ENCODE data around the gene MYH9. TPM values are rescaled to one million over a fixed set of nuclear protein-coding genes. Genes with fewer than 3 reads are reported as not detected.
"Not testable (repeated sequence)": the region's sequence is repeated elsewhere in the genome, so short reads cannot be mapped to it uniquely, and the experiment has no call there.

Gene MYH9
- total RNA-seq, 1 donor from 2014 or later = 204 TPM

DNA sequence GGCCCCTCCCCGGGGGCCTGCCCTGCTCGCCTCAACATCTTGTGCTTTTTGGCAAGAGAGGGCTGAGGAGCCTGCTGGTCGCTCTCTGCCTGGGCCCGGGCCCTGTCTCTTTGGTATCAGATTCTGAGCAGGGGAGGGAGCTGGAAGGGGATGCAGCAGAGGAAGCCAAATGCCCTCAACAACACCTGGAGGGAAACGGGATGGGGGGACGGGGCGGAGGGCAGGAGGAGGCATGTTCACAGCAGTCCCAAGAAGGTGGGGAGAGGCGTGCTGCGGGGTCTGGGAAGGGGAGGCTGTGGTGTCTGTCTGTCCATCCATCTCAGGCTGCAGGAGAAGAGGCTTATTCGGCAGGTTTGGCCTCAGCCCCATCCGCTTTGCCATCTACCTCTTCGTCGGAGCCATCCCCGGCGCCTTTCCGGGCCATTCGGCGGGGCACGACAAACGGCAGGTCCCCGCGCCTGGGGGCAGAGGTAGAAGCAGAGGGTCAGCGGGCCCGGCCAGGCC, 105.4 kb downstream of the MYH9 start:
- no peak for DNase-seq (ENCODE audit: low spot score)
- no peak for ATAC-seq

DNA sequence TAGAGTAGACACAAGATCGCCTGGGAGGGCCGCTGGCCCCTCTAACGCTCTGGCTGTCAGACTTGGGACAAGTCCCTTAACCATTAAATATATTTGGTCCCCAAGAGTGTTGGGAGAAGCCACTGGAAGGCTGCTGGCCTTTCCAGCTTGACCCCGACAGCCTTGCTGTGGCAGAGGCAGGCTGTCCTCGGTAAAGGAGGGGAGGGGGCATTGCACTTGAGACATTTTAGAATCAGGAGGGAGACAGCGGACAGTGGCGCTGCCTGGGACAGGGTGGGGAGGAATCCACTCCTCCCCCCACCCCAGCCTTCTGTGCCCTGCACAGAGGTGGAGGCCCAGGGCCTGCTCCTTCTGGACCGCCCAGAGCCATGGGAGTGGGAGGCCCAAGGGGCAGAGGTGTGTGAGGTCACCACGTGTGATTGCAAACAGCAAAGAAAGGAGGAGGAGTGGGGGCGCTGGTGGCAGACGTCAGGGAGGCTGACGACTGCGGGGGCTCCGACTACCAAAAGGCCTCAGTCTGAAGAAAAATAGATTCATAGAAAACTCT, 105.9 kb downstream of the MYH9 start:
- ATAC-seq = no peak
- DNase-seq (ENCODE audit: low spot score) = no peak

DNA sequence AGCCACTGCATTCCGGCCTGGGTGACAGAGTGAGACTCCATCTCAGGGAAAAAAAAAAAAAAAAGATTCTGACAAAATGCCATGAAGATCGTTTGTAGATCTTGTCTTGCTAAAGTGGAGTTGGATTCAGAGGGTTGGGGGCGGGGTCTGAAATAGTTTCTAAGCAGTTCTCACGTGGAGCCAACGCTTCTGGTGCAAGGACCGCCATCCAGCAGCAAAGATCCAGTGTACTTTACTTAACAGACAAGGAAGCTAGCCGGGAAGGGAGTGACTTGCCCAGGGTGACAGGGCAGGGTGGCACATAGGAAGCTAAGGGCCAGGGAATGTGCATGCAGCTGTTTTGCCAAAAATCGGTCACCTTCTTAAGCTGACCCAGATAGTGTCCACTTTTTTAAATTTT, 107.4 kb downstream of the MYH9 start:
- ATAC-seq (peak; percentile 28), DNase-seq (ENCODE audit: low spot score) (no peak)

DNA sequence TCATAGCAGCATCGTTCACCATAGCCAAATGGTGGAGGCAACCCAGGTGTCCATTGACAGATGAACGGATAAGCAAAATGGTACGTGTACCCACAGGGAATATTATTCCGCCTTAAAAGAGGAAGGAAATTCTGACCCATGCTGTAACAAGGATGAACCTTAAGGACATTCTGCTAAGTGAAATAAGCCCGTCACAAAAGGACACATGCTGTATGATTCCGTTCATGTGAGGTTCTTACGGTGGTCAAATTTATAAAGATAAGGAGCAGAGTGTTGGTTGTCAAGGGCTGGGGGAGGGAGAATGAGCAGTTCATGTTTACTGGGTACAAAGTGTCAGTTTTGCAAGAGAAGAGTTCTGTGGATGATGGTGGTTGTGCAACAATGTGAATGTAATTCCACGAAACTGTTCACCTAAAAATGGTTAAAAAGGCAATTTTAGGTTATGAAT, 108.5 kb downstream of the MYH9 start:
- DNase-seq (ENCODE audit: low spot score) (no peak), ATAC-seq (peak; percentile 63)

DNA sequence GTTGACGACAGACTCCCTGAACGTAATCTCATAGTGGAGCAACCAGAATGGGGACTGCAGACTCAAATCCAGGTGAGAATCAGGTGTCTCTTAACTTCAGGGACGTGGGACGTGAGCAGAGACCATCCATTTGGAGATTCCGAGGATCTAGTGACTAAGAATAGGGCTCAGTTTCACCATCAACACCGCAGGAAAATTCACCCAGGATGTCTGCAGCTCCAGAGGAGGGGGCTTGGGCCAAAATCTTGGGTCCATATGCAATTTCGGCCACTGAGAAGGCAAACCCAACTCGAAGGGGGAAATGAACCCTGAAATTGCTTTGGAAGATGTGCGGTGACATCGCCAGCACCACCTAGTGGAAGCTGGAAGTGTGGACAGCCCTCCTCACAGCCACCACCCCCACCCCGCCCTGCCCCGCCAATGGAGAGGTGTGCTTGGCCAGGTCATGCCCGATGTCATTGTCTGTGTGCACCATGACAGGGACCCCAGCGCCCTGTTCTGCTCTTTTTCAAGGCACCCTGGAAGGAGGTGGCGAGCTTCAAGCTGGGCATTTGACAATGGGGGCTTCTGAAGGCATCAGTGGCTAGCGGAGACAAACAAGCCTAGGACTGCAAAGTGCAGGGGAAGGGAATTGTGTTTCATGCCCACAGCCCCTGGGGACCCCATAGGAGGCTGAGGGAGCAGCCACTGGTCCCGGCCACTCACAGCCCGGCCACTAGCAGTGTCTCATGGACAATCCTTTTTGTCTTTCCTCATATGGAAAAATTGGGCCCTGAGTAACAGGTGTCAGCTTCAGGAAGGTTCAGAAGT, 110.1 kb downstream of the MYH9 start:
- ATAC-seq (peak; percentile 83), DNase-seq (ENCODE audit: low spot score) (peak; percentile 71)

DNA sequence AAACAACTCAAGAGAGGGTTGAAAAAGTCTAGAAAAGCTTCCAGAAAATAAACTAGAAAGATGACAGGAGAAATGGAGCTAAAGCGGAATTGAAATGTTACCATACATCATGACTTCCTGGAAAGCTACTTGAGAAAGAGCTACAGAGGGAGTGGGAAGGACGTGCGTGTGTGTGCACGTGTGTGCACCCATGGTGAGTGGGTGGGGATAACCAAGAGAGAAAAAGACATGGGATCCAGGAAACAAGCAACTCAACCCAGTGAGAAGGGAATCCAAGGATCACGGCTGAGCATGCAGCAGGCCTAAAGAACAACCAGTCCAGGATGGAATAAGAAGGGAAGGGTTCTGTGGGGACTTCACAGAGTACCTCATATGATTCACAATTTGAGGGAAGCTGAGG, 113.2 kb downstream of the MYH9 start:
- no peak for DNase-seq (ENCODE audit: low spot score)
- ATAC-seq = no peak

DNA sequence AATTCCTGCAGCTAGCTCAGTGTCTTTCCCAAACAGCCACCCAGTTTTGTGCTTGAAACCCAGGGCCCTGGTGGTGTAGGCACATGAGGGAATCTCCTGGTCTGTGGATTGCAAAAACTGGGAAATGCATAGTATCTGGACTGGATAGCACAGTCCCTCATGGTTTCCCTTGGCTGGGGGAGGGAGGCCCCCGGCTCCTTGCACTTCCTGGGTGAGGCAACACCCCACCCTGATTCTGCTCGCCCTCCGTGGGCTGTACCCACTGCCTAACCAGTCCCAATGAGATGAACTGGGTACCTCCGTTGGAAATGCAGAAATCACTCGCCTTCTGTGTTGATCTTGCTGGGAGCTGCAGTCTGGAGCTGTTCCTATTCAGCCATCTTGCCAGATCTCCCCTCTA, 115.8 kb downstream of the MYH9 start:
- DNase-seq (ENCODE audit: low spot score); ATAC-seq: not testable (repeated sequence)

DNA sequence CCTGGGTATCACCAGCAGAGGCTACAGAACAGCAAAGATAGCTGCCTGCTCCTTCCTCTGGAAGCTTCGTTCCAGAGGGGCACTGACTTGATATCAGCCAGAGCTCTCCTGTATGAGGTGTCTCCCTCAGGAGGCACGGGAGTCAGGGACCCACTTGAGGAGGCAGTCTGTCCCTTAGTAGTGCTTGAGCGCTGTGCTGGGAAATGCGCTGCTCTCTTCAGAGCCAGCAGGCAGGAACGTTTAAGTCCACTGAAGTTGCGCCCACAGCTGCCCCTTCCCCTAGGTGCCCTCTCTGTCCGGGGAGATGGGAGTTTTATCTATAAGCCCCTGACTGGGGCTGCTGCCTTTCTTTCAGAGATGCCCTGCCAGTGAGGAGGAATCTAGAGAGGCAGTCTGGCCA, 116.5 kb downstream of the MYH9 start:
- not testable (repeated sequence) for DNase-seq (ENCODE audit: low spot score)

DNA sequence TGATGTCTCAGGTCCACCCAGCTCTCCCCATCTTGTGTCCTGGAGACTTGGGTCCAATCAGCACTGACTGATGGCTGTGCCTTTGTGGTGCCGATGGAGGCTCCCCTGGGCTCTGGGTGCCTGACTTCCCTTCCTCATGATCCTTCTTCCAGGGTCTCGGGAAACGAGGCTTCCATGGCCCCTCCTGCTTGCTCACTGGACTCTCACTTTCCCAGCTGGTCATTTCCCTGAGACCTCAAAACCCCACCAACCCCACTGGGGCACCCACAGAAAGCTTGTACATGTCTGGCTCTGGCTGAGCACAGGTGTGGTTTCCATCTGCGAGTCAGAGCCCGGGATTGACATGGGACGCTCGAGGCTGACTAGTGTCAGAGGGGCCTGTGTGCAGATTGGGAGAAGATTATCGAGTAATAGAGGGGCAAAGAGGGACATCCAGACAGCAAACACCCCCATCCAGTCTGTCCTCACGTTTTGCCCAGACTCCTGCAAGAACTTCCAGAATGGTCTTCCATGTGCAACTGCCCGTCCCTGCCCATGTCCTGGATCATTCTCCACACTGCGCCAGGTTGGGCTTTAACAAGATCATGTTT, 119.8 kb downstream of the MYH9 start:
- DNase-seq (ENCODE audit: low spot score) (no peak), ATAC-seq (no peak)

More for the DNA sequence above, 116.5 kb downstream of the MYH9 start:
- ATAC-seq = not testable (repeated sequence)

DNA sequence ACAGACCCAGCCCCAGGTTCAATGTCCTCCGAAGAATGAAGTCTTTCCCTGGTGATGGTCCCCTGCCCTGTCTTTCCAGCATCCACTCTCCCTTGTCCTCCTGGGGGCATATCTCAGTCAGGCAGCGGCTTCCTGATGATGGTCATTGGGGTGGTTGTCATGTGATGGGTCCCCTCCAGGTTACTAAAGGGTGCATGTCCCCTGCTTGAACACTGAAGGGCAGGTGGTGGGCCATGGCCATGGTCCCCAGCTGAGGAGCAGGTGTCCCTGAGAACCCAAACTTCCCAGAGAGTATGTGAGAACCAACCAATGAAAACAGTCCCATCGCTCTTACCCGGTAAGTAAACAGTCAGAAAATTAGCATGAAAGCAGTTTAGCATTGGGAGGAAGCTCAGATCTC, 120.7 kb downstream of the MYH9 start:
- DNase-seq (ENCODE audit: low spot score) = no peak

DNA sequence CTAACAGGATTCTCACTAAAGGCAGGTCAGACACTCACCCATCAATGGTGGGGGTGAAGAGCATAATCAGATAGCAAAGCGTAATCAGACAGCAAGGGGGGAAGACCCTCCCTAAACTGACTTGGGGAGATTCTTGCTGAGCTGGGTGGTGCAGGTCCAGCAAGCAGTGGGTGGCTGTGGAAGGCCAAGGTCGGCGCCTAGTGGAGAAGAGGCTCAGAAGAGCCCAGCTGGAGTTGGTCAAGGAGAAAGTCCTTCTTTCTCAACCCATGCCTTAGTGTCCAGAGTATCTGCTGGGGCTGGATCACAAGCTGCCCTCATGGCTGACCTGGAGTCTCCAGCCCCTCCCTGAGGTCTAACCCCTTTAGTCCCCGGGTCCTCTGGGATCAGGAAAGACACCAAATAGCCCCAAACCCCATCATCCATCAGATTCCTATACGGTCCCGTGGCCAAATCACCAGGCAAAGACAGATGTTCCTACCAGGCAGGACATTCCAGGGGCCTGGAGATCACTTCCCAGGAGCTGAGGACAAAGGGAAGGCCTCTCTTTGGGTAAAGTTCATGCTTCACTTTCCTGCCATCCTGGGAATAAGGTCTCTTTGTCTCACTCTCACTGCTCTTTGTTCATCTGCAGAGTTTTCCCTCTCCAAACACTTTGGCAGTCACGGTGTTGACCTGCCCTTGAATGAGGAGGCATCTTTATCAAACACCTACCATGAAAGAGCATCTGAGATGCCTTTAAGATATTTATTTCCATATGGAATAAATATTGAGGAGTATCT, 123.7 kb downstream of the MYH9 start:
- peak; percentile 25 for ATAC-seq
- DNase-seq (ENCODE audit: low spot score) = not testable (repeated sequence)

More for the DNA sequence above, 120.7 kb downstream of the MYH9 start:
- ATAC-seq = no peak

DNA sequence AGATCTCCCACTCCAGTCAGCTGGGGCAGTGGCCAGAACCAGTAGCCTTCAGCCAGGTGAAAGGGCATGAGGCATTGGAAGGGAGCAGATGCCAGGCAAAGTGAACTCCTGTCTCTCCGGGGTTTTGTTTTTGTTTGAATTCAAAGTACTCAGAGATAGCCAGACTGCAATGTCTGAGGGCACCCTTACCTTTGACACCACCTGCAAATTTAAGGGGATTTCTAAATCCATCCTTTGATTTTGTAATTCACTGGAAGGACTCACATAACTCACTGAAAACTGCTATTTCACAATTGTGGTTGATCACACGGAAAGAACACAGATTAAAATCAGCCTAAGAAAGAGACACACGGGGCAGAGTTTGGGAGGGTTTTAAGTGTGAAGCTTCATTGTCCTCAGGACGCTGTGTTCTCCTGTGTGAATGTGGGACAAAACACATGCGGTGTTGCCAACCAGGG, 124.5 kb downstream of the MYH9 start:
- DNase-seq (ENCODE audit: low spot score) (peak; percentile 86), ATAC-seq (peak; percentile 90)

DNA sequence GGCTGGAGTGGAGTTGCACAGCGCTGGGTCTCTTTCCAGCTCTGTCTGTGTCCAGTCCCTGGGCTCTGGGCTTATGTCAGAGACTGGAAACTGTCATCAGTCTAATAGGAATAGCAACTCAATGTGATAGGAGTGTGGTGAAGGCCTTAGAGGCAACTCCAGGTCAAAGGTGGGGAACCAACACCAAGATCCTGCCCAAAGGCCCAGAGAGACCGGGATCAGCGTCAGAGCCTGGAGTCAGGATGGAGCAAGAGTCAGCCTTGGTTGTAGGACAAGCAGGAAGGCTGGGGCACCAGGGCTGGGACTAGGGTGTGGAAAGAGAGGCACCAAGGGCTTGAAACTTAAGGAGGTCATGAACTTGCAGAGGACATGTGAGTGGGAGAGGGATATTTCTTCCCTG, 125.5 kb downstream of the MYH9 start:
- not testable (repeated sequence) for DNase-seq (ENCODE audit: low spot score); ATAC-seq

DNA sequence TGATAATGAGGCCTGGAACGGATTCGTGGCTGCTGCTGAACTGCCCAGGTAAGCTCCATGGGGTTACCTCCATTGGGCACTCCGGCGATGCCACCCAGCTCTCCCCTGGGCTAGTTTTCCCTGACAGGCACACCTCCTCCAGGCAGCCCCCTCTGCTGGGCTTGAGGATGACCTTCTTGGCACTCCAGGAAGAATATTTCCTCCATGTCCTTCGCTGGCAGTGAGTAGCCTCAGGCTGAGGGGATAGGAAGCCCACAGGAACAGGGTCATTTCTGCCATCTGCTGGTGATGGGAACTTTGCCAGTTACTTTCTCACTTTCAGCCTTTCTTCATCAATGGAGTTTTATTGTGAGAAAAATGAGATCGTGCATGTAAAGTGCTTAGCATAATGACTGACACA, 126.1 kb downstream of the MYH9 start:
- not testable (repeated sequence) for DNase-seq (ENCODE audit: low spot score); ATAC-seq

DNA sequence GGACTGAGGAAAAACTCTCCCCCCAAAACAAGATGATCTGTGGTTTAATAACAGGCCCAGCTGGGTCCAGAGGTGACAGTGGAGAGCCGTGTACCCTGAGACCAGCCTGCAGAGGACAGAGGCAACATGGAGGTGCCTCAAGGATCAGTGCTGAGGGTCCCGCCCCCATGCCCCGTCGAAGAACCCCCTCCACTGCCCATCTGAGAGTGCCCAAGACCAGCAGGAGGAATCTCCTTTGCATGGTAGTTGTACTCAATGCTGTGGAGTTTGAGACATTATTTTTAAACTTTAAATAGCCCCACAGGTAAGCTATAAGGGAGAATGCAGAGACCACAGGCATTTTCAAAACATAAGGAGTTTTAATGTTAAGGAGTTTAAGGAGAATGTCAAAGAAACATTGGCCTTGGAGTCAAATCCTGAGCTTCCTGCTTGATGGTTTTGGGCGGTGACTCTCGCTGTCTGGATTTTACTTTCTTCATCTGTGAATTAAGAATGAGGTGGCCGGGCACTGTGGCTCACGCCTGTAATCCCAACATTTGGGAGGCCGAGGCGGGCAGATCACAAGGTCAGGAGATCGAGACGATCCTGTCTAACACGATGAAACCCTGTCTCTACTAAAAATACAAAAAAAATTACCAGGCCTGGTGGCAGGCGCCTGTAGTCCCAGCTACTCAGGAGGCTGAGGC, 128.0 kb downstream of the MYH9 start:
- DNase-seq (ENCODE audit: low spot score) (no peak), ATAC-seq (no peak)

DNA sequence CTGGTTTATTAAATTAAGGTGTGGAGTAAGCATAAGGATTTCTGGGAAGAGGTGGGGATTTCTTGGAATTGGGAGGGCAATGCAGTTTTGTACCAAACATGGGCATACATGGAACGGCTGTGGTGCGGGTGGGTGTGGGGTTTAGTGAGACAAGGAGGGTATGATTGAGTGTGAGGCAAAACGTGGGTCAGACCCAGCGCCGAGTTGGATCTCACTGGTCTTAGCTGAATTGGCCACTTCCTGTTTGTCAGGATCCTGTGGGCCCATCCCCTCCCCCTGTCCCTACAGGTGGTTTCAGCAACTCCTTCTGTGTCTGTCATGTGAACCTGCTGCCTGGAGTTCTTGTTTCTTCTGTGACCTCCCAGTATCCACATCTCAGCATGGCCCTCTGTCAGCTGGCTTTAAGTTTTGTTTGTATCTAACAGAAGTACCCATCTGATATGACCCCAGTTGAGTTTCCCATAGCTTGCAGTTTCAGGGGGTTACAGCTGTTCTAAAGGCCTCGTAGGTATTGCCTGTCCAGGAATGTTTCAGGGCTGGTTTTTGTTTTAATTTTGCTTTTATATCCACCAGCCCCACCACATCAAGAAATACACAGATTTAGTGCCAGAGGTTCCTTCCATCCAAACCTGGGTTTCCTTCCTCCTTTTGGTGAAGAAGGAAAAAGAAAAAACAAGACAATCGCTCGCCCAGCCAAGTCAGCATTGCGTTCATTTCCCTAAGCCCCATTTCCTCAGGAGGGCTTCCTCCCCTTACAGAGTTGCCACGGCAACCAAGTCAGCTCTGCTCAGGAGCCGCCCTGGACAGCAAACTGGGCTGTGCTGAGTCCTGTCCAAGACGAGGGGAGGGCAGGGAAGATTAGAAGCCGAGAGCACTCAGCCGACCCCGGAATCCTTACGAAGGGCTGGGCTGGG, 128.8 kb downstream of the MYH9 start:
- no peak for DNase-seq (ENCODE audit: low spot score)
- no peak for ATAC-seq

DNA sequence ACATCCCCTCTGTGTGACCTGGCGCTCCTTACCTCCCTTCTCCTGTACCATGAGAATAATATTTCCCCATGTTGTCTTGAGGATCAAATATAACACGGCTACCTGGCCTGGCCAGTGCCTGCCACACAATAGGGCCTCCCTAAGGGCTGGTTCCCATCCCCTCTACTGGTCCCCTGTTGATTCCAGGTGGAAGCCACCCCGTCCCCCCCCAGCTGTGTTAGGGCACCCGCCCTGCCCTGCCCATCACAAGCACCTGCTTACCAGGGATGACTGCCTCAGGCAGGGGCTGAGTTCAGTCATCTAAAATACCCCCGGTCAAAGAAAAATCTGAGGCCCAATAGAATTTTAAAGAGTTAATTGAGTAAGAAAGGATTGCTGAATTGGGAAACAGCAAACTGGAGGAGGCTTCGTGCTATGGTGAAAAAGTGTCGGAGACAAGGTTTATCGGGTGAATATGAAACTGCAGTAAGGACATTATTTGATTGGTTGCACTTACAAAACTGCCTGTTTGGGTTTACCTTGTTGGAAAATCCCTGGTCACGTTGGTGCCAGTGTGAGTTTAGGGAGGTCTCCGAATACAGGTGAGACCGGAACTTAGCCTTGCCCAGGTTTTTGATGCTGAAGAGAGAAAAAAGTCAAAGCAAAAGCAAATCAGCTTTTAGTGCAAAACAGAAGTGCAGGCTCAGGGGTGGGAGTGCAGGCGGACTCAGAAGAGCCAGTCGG, 129.7 kb downstream of the MYH9 start:
- DNase-seq (ENCODE audit: low spot score) = no peak
- no peak for ATAC-seq

DNA sequence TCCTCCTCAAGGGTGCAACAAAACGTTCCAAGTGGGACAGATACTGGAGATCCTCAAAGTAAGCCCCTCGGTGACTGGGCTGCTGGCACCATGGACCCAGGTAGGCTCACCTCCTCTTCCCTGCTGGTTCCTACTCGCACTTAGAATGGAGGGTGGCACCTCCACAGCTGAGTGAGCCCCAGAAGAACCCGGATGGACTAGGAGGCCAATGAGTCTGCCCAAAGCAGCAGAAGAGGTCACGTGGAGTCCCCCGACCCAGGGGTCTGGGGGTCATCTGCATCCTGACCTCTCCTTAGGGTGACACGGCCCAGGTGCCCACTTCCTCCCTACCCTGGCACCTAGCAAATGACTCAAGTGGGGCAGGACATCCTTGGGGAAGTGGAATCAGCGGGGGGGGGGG, 130.5 kb downstream of the MYH9 start:
- ATAC-seq = no peak
- DNase-seq (ENCODE audit: low spot score) = no peak

DNA sequence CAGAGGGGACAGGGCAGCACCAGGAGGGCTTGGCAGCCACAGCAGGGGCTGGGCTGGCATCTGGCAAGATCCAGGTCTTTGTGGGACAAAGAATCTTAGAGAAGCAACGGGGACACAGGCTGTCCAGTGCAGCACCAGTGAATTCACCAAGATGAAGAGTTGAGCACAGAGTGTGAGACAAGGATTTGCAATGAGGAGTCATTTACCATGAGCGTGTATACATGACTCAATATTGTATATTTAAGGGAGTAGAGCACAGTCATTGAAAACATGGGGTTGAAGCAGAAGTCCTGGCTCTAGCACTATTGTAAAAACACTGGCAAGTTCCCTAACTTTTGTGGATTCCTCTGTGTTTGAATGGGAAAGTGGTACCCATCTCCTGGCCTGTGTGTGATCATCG, 131.3 kb downstream of the MYH9 start:
- ATAC-seq (no peak), DNase-seq (ENCODE audit: low spot score) (no peak)
